HepG2 (cell line): ENCODE data around the gene AKAP8L. TPM values are rescaled to one million over a fixed set of nuclear protein-coding genes. Genes with fewer than 3 reads are reported as not detected.

Experiments used
- CREM ChIP-seq, 2 experiments: sonication (generic) in 1 of 2; formaldehyde crosslinking in 1 of 2; IDR thresholded peaks; 2 replicates each; pipeline versions ENCODE4 v1.4.0 to v1.6.1; 2016 to 2020; ENCODE audit warnings: antibody characterized with exemption in 1 of 2, mild to moderate bottlenecking in 1 of 2, missing genetic modification reagents in 1 of 2
- MBNL3 ChIP-seq: fragments of 250-450 bp; sonication (Bioruptor Pico); conservative IDR thresholded peaks from 2 replicates; pipeline ENCODE4 v1.8.0; 2022; ENCODE audit warnings: mild to moderate bottlenecking, inconsistent platforms
- RXRA ChIP-seq: sonication (generic); formaldehyde crosslinking; IDR thresholded peaks from 2 replicates; pipeline ENCODE4 v1.5.1; 2020; ENCODE audit warnings: missing genetic modification reagents
- SPEN ChIP-seq: sonication (generic); formaldehyde crosslinking; IDR thresholded peaks from 2 replicates; pipeline ENCODE4 v1.5.1; 2020; ENCODE audit warnings: low read depth, mild to moderate bottlenecking, missing genetic modification reagents
- TMF1 ChIP-seq: sonication (generic); formaldehyde crosslinking; IDR thresholded peaks from 2 replicates; pipeline ENCODE4 v1.8.1; 2022; ENCODE audit warnings: low read depth, missing genetic modification reagents
- WIZ ChIP-seq: sonication (generic); formaldehyde crosslinking; IDR thresholded peaks from 2 replicates; pipeline ENCODE4 v1.5.1; 2020; ENCODE audit warnings: mild to moderate bottlenecking, missing genetic modification reagents
- ZNF251 ChIP-seq: sonication (generic); formaldehyde crosslinking; IDR thresholded peaks from 2 replicates; pipeline ENCODE4 v1.9.0; 2021; ENCODE audit warnings: mild to moderate bottlenecking, missing genetic modification reagents
- ZNF264 ChIP-seq: sonication (generic); formaldehyde crosslinking; IDR thresholded peaks from 2 replicates; pipeline ENCODE4 v1.4.0; 2020; ENCODE audit warnings: missing genetic modification reagents
- ZNF747 ChIP-seq: sonication (generic); formaldehyde crosslinking; IDR thresholded peaks from 2 replicates; pipeline ENCODE4 v1.8.1; 2023; ENCODE audit warnings: missing genetic modification reagents, mild to moderate bottlenecking, borderline replicate concordance
- ZNF781 ChIP-seq: sonication (generic); formaldehyde crosslinking; IDR thresholded peaks from 2 replicates; pipeline ENCODE4 v1.5.1; 2020; ENCODE audit warnings: borderline replicate concordance, mild to moderate bottlenecking, missing genetic modification reagents; ENCODE audit errors: not compliant biosample characterization
- ZNF782 ChIP-seq: sonication (generic); formaldehyde crosslinking; IDR thresholded peaks from 2 replicates; pipeline ENCODE4 v1.4.0; 2020; ENCODE audit warnings: missing genetic modification reagents, mild to moderate bottlenecking, borderline replicate concordance
- ZNF792 ChIP-seq: IDR thresholded peaks from 2 replicates; pipeline ENCODE4 v1.6.1; 2016
- ZNF839 ChIP-seq: sonication (generic); formaldehyde crosslinking; IDR thresholded peaks from 2 replicates; pipeline ENCODE4 v1.4.0; 2020; ENCODE audit warnings: missing genetic modification reagents, mild to moderate bottlenecking, borderline replicate concordance
- ZSCAN21 ChIP-seq: sonication (generic); formaldehyde crosslinking; IDR thresholded peaks from 2 replicates; pipeline ENCODE4 v1.8.0; 2022; ENCODE audit warnings: mild to moderate bottlenecking, missing genetic modification reagents, moderate library complexity, borderline replicate concordance
- polyA plus RNA-seq, 8 experiments: library from polyadenylated mRNA; depleted of rRNA in 3 of 8; stranded (reverse) in 7 of 8; unstranded in 1 of 8; fragments of >200 nt; fragmentation: Illumina TruSeq in 4 of 8; extraction: Trizol in 4 of 8; gene quantifications; 2 replicates each; pipeline versions ENCODE4 v1.2.1 to v1.2.3, GENCODE V29; 2011 to 2016; ENCODE audit warnings: low read depth in 4 of 8, missing spikeins in 1 of 8, mixed read lengths in 1 of 8; ENCODE audit not compliant: insufficient read depth in 1 of 8
- total RNA-seq, 5 experiments: library from RNA; depleted of rRNA; stranded (reverse); fragments of >200 nt; fragmentation: Illumina TruSeq; extraction: Trizol; gene quantifications; 2 replicates each; pipeline ENCODE4 v1.2.3, GENCODE V29; 2016; ENCODE audit warnings: low read depth in 1 of 5
- TF ChIP-seq, protein P1 (sequence below): sonication (generic); formaldehyde crosslinking; IDR thresholded peaks from 2 replicates; pipeline ENCODE4 v1.8.1; 2023; ENCODE audit warnings: mild to moderate bottlenecking, moderate library complexity, missing genetic modification reagents
- TF ChIP-seq, protein P2 (sequence below): sonication (generic); formaldehyde crosslinking; IDR thresholded peaks from 2 replicates; pipeline ENCODE4 v1.4.0; 2020; ENCODE audit warnings: mild to moderate bottlenecking, missing genetic modification reagents
- TF ChIP-seq, protein P3 (sequence below): sonication (generic); formaldehyde crosslinking; IDR thresholded peaks from 2 replicates; pipeline ENCODE4 v1.4.0; 2020; ENCODE audit warnings: missing genetic modification reagents
- TF ChIP-seq, protein P4 (sequence below): sonication (generic); formaldehyde crosslinking; IDR thresholded peaks from 2 replicates; pipeline ENCODE4 v1.4.0; 2020; ENCODE audit warnings: missing genetic modification reagents

The AKAP8L gene
- total and polyA plus RNA-seq, 2 of the 13 experiments (the other 11 are each of a cell fraction or from before 2014, with no cell fraction given): 48.2 to 49.6 TPM

DNA sequence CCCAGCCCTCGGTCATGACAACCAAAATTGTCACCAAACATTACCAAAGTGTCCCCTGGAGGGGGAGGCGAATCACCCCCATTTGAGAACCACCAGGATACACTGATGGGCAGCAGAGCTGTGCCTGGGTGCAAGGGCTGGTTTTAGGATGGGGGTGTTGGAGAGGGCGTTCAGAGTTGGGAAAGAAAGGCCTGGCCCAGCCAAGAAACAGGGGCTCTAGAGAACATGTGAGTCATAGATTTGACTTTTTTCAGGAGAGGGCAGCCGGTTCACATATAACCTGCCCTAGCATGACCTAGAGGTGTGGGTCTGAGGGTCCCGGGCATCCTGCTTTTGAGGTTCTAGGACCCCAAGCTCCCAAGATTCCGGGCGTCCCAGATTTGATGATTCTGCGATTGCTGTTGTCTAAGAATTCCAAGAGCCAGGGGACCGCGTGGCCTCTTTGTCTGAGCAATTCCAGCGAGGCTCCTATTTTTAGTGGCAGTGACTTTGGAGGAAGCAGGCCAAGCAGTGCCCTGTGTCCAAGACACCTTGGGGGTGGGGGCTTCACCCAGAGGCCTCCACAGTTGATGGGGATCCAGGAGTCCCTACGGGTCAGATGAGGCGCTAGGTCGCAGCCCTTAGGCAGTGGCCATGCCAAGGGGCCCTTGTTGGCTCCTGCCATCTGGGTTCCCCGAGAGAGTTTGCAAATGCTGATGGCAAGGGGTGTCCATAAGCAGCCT, 25.9 kb upstream of the AKAP8L start (continued):
- TF ChIP-seq, protein P1, sequence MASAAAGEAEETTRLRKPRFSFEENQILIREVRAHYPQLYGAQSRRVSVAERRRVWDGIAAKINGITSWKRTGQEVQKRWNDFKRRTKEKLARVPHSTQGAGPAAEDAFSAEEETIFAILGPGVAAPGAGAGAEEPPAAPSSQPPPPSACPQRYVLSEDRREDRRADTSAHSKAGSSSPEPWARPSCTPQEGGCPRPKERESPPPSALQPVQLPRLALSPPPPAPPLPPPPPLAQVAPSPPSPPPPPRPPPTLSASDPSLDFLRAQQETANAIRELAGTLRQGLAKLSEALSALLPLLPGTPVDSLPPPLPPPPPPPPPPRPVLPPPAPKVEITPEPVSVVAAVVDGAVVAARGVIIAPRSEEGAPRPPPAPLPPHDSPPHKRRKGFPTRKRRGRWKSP (CRISPR knock-in tag): no peak
- no peak for TF ChIP-seq ZNF792
- TF ChIP-seq, protein P2, sequence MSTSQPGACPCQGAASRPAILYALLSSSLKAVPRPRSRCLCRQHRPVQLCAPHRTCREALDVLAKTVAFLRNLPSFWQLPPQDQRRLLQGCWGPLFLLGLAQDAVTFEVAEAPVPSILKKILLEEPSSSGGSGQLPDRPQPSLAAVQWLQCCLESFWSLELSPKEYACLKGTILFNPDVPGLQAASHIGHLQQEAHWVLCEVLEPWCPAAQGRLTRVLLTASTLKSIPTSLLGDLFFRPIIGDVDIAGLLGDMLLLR: no peak
- no peak for TF ChIP-seq ZNF781 (CRISPR knock-in tag)
- no peak for TF ChIP-seq ZNF747 (CRISPR knock-in tag)
- TF ChIP-seq RXRA (CRISPR knock-in tag): no peak
- no peak for TF ChIP-seq ZSCAN21
- no peak for TF ChIP-seq WIZ
- TF ChIP-seq, protein P3, sequence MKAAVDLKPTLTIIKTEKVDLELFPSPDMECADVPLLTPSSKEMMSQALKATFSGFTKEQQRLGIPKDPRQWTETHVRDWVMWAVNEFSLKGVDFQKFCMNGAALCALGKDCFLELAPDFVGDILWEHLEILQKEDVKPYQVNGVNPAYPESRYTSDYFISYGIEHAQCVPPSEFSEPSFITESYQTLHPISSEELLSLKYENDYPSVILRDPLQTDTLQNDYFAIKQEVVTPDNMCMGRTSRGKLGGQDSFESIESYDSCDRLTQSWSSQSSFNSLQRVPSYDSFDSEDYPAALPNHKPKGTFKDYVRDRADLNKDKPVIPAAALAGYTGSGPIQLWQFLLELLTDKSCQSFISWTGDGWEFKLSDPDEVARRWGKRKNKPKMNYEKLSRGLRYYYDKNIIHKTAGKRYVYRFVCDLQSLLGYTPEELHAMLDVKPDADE: no peak
- TF ChIP-seq, protein P4, sequence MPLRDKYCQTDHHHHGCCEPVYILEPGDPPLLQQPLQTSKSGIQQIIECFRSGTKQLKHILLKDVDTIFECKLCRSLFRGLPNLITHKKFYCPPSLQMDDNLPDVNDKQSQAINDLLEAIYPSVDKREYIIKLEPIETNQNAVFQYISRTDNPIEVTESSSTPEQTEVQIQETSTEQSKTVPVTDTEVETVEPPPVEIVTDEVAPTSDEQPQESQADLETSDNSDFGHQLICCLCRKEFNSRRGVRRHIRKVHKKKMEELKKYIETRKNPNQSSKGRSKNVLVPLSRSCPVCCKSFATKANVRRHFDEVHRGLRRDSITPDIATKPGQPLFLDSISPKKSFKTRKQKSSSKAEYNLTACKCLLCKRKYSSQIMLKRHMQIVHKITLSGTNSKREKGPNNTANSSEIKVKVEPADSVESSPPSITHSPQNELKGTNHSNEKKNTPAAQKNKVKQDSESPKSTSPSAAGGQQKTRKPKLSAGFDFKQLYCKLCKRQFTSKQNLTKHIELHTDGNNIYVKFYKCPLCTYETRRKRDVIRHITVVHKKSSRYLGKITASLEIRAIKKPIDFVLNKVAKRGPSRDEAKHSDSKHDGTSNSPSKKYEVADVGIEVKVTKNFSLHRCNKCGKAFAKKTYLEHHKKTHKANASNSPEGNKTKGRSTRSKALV (CRISPR knock-in tag): no peak
- TF ChIP-seq CREM (IDR thresholded peaks at IDR 0.05): no peak
- no peak for TF ChIP-seq CREM (CRISPR knock-in tag; IDR thresholded peaks at IDR 0.05)
- TF ChIP-seq ZNF782 (CRISPR knock-in tag): no peak
- no peak for TF ChIP-seq SPEN (CRISPR knock-in tag)
- no peak for TF ChIP-seq ZNF264
- no peak for TF ChIP-seq MBNL3 (CRISPR knock-in tag)
- TF ChIP-seq TMF1 (CRISPR knock-in tag): no peak
- TF ChIP-seq ZNF251 (CRISPR knock-in tag): no peak
- no peak for TF ChIP-seq ZNF839 (CRISPR knock-in tag)
